ENCODE data around the gene FKBP10. TPM values are rescaled to one million over a fixed set of nuclear protein-coding genes. Genes with fewer than 3 reads are reported as not detected.

FKBP10 gene
- polyA plus RNA-seq, 4 donors, result 142 to 160 (median 146) TPM

GRCh38 chr17:41781404-41782110 lies 31.2 kb upstream of the FKBP10 start:
- no peak for DNase-seq (ENCODE audit: low read depth in 4 of 4, low spot score in 3 of 4)

GRCh38 chr17:41782142-41782541 lies 30.7 kb upstream of the FKBP10 start:
- no peak for DNase-seq (ENCODE audit: low read depth in 4 of 4, low spot score in 3 of 4)

- DNase-seq (ENCODE audit: low read depth in 4 of 4, low spot score in 3 of 4), result peak in 1 of 4 donors; percentile 69
Observed at GRCh38 chr17:41784207-41784744, 28.5 kb upstream of the FKBP10 start.

- peak in 1 of 4 donors; percentile 86 for DNase-seq (ENCODE audit: low read depth in 4 of 4, low spot score in 3 of 4)
Observed at GRCh38 chr17:41785091-41785858, 27.5 kb upstream of the FKBP10 start.

GRCh38 chr17:41785859-41786226 lies 27.0 kb upstream of the FKBP10 start:
- no peak for DNase-seq (ENCODE audit: low read depth in 4 of 4, low spot score in 3 of 4)

- DNase-seq (ENCODE audit: low read depth in 4 of 4, low spot score in 3 of 4), result peak; percentile 98 to 99 (median 99)
Observed at GRCh38 chr17:41786227-41787020, 26.4 kb upstream of the FKBP10 start, which contains the start of gene JUP. TSS of gene JUP (minus strand) at chr17:41786711. CDS start at chr17:41771854, 14,857 bp downstream.

GRCh38 chr17:41787021-41787418 lies 25.8 kb upstream of the FKBP10 start:
- DNase-seq (ENCODE audit: low read depth in 4 of 4, low spot score in 3 of 4), result no peak

- peak in 1 of 4 donors; percentile 56 for DNase-seq (ENCODE audit: low read depth in 4 of 4, low spot score in 3 of 4)
Observed at GRCh38 chr17:41792845-41793783, 19.7 kb upstream of the FKBP10 start.

- no peak for DNase-seq (ENCODE audit: low read depth in 4 of 4, low spot score in 3 of 4)
Observed at GRCh38 chr17:41793784-41794539, 18.8 kb upstream of the FKBP10 start.

GRCh38 chr17:41794540-41794975 lies 18.2 kb upstream of the FKBP10 start:
- no peak for DNase-seq (ENCODE audit: low read depth in 4 of 4, low spot score in 3 of 4)

- DNase-seq (ENCODE audit: low read depth in 4 of 4, low spot score in 3 of 4), result no peak
Observed at GRCh38 chr17:41796121-41796895, 16.5 kb upstream of the FKBP10 start.

- no peak for DNase-seq (ENCODE audit: low read depth in 4 of 4, low spot score in 3 of 4)
Observed at GRCh38 chr17:41797377-41797776, 15.4 kb upstream of the FKBP10 start.

GRCh38 chr17:41799366-41799765 lies 13.4 kb upstream of the FKBP10 start:
- DNase-seq (ENCODE audit: low read depth in 4 of 4, low spot score in 3 of 4), result no peak

- peak in 1 of 4 donors; percentile 55 for DNase-seq (ENCODE audit: low read depth in 4 of 4, low spot score in 3 of 4)
Observed at GRCh38 chr17:41800601-41801373, 12.0 kb upstream of the FKBP10 start.

GRCh38 chr17:41801374-41802271 lies 11.2 kb upstream of the FKBP10 start:
- peak in 3 of 4 donors; percentile 87 to 92 (median 90) for DNase-seq (ENCODE audit: low read depth in 4 of 4, low spot score in 3 of 4)

Measured in right renal pelvis (tissue), 4 donors.